Stomach (tissue), 9 donors: ENCODE measurements around the gene LRRC7. TPM values are rescaled to one million over a fixed set of nuclear protein-coding genes. Genes with fewer than 3 reads are reported as not detected.

ENCODE experiments used
- DNase-seq, 2 donors: peaks; one replicate each; pipeline versions ENCODE4 v3.0.0 to v3.0.0-alpha.2; 2013 to 2019
- H3K27ac ChIP-seq, 5 donors: fragments of 200-600 bp in 4 of 5; sonication (generic) in 4 of 5; one replicate each; pipeline ENCODE4 v1.5.1; 2013 to 2019; ENCODE audit warnings: mild to moderate bottlenecking in 1 of 5, moderate library complexity in 1 of 5
- H3K27me3 ChIP-seq, 3 donors: fragments of 200-600 bp; sonication (generic); one replicate each; pipeline ENCODE4 v1.5.1; 2017 to 2019; ENCODE audit warnings: mixed run types in 1 of 3
- H3K36me3 ChIP-seq, 4 donors: fragments of 200-600 bp; sonication (generic); 1 replicate in 3 of 4; 2 replicates in 1 of 4; pipeline ENCODE4 v1.5.1; 2016 to 2019
- H3K4me1 ChIP-seq, 4 donors: fragments of 200-600 bp; sonication (generic); one replicate each; pipeline ENCODE4 v1.5.1; 2016 to 2019
- H3K4me3 ChIP-seq, 4 donors: fragments of 200-600 bp; sonication (generic) in 3 of 4; one replicate each; pipeline ENCODE4 v1.5.1; 2016 to 2019; ENCODE audit warnings: mild to moderate bottlenecking in 1 of 4
- H3K9me3 ChIP-seq, 4 donors: fragments of 200-600 bp; sonication (generic); one replicate each; pipeline ENCODE4 v1.5.1; 2016 to 2019
- EP300 ChIP-seq: sonication (generic); formaldehyde crosslinking; IDR thresholded peaks from one replicate; pipeline ENCODE4 v1.6.1; 2017; ENCODE audit warnings: antibody characterized with exemption
- POLR2A ChIP-seq, 4 donors: fragments of 450-650 bp; IDR thresholded peaks; one replicate each; pipeline ENCODE4 v1.6.1; 2016; ENCODE audit warnings: antibody characterized with exemption in 4 of 4, control low read depth in 2 of 4, mild to moderate bottlenecking in 1 of 4, moderate library complexity in 1 of 4
- POLR2AphosphoS5 ChIP-seq, 3 donors: sonication (generic); formaldehyde crosslinking; IDR thresholded peaks; one replicate each; pipeline ENCODE4 v1.6.1; 2016; ENCODE audit warnings: antibody characterized with exemption in 3 of 3
- WGBS, 5 donors: extraction: QIAGEN DNeasy Blood & Tissue Kit in 3 of 5; methylation state at CpG; one replicate each; pipeline versions ENCODE4 v1.1.5 to v1.1.7; 2013 to 2018; 5-methylcytosine and 5-hydroxymethylcytosine counted together
- intact Hi-C: fragments of 100-400 bp; cut with DNase I; formaldehyde crosslinking; loops from one replicate; pipeline ENCODE4 v1.15.1; 2023; ENCODE audit warnings: low total_unique reads
- polyA plus RNA-seq, 3 donors: library from polyadenylated mRNA; stranded (reverse); fragments of 200-250 nt; gene quantifications; one replicate each; pipeline ENCODE4 v1.2.3, GENCODE V29; 2013
- total RNA-seq, 5 donors: library from RNA; depleted of rRNA; stranded (reverse); fragments of >200 nt; gene quantifications; one replicate each; pipeline versions ENCODE4 v1.1.0 to v1.2.3, GENCODE V29; 2014 to 2016
- TF ChIP-seq, protein P1 (sequence below), 7 experiments: fragments of 450-650 bp in 4 of 7; fragments of 200-600 bp in 3 of 7; sonication (generic) in 3 of 7; IDR thresholded peaks; one replicate each; pipeline ENCODE4 v1.5.1; 2016 to 2019; ENCODE audit warnings: antibody characterized with exemption in 7 of 7, control low read depth in 2 of 7, mild to moderate bottlenecking in 1 of 7
- donor health status: healthy with polysubstance abuse.
- donor health status: Bipolar disorder and iron deficiency.
- donor health status: healthy.

LRRC7 gene
- total and polyA plus RNA-seq, 8 donors, result 0.06 to 22.4 (median 0.31) TPM; not detected in 1

- no peaks in the 10 kb centered on the region for H3K9me3 ChIP-seq
- TF ChIP-seq, protein P1, sequence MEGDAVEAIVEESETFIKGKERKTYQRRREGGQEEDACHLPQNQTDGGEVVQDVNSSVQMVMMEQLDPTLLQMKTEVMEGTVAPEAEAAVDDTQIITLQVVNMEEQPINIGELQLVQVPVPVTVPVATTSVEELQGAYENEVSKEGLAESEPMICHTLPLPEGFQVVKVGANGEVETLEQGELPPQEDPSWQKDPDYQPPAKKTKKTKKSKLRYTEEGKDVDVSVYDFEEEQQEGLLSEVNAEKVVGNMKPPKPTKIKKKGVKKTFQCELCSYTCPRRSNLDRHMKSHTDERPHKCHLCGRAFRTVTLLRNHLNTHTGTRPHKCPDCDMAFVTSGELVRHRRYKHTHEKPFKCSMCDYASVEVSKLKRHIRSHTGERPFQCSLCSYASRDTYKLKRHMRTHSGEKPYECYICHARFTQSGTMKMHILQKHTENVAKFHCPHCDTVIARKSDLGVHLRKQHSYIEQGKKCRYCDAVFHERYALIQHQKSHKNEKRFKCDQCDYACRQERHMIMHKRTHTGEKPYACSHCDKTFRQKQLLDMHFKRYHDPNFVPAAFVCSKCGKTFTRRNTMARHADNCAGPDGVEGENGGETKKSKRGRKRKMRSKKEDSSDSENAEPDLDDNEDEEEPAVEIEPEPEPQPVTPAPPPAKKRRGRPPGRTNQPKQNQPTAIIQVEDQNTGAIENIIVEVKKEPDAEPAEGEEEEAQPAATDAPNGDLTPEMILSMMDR (IDR thresholded peaks at IDR 0.05), result no peak
- TF ChIP-seq POLR2A (IDR thresholded peaks at IDR 0.05) (no peak), EP300 (no peak), POLR2AphosphoS5 (IDR thresholded peaks at IDR 0.05) (no peak)
- 71 to 83% (median 80%) methylated on average over 7 of the region's 7 CpGs for WGBS, 5 donors
Measured at GRCh38 chr1:69523461-69523860, 44.3 kb upstream of the LRRC7 start.

DNA sequence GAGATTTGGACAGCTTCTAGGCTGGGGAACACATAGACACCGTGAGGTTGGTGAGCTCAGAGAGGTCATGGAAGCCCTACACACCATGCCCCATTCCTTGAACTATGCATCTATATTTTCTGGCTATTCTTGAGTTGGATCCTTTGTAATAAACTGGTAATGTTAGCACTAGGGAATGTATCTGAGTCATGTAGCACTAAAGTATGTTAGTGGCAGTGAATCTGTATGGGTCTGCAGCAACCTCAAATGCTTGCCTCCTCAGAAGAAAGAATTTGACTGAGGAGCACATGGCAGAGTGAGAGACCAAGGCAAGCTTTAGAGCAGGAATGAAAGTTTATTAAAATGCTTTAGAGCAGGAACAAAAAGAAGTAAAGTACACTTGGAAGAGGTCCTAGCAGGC is 43.7 kb upstream of the LRRC7 start:
- Histone ChIP-seq H3K9me3 (no peaks in the 10 kb centered on the region), H3K36me3 (no peaks in the 10 kb centered on the region), H3K4me3 (no peak overlapping the region), H3K27me3 (no peaks in the 10 kb centered on the region), H3K27ac (no peak overlapping the region), H3K4me1 (no peaks in the 10 kb centered on the region)
- TF ChIP-seq POLR2A (IDR thresholded peaks at IDR 0.05) (no peak), POLR2AphosphoS5 (IDR thresholded peaks at IDR 0.05) (no peak), EP300 (no peak)
- TF ChIP-seq, protein P1 (IDR thresholded peaks at IDR 0.05), result no peak
- intact Hi-C loops, result no loop called here
- DNase-seq, result no peak
- 63 to 86% (median 69%) methylated on average over 1 of the region's 1 CpG for WGBS, 5 donors

More at GRCh38 chr1:69523461-69523860, 44.3 kb upstream of the LRRC7 start:
- Histone ChIP-seq H3K36me3 (no peaks in the 10 kb centered on the region), H3K27me3 (no peaks in the 10 kb centered on the region), H3K4me3 (no peak overlapping the region), H3K4me1 (no peaks in the 10 kb centered on the region), H3K27ac (no peak overlapping the region)
- intact Hi-C loops, result no loop called here
- no peak for DNase-seq

DNA sequence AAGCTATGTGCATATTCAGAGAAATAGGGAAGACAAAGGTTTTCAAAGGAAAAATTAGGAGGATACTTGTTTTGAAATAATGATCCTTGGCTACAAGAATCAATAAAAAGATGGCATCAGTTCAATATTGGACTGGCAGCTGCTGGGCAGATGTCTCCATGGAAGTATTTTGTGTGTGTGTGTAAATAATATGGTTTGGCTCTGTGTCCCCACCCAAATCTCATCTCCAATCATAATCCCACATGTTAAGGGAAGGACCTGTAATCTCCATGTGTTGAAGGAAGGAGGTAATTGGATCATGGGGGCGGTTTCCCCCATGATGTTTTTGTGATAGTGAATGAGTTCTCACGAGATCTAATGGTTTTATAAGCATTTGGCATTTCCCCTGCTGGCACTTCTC is 40.4 kb upstream of the LRRC7 start:
- DNase-seq, result no peak
- Histone ChIP-seq H3K36me3 (no peaks in the 10 kb centered on the region), H3K9me3 (no peaks in the 10 kb centered on the region), H3K4me1 (no peaks in the 10 kb centered on the region), H3K27ac (no peak overlapping the region), H3K27me3 (no peaks in the 10 kb centered on the region), H3K4me3 (no peak overlapping the region)
- WGBS, 5 donors, result 34 to 79% (median 50%) methylated on average over 2 of the region's 2 CpGs
- intact Hi-C loops, result no loop called here
- TF ChIP-seq, protein P1 (IDR thresholded peaks at IDR 0.05), result no peak
- no peak for TF ChIP-seq POLR2AphosphoS5 (IDR thresholded peaks at IDR 0.05)
- no peak for TF ChIP-seq POLR2A (IDR thresholded peaks at IDR 0.05)
- no peak for TF ChIP-seq EP300

DNA sequence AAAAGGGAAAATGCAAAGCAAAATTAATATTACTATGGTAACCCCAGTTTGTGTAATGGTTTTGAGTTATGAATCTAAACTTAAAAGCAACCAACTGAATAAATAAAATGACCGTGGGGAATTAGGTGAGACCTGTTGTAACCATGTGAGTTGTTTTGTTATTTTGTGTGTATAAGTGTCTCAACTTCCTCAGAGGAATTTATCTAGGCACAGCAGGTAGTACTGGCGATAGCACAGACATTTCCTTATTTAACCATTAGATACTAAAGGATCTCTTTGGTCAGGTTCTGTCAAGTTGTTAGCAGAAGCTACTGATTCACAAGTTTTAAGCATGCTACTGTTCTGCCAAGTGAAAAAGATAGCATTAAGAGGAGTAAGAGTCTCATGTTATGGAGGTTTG is 39.3 kb upstream of the LRRC7 start:
- intact Hi-C loops, result no loop called here
- no peak for DNase-seq
- Histone ChIP-seq H3K9me3 (no peaks in the 10 kb centered on the region), H3K36me3 (no peaks in the 10 kb centered on the region), H3K4me3 (no peak overlapping the region), H3K4me1 (no peaks in the 10 kb centered on the region), H3K27ac (no peak overlapping the region), H3K27me3 (no peaks in the 10 kb centered on the region)
- TF ChIP-seq EP300, result no peak
- TF ChIP-seq, protein P1 (IDR thresholded peaks at IDR 0.05), result no peak
- TF ChIP-seq POLR2AphosphoS5 (IDR thresholded peaks at IDR 0.05), result no peak
- no peak for TF ChIP-seq POLR2A (IDR thresholded peaks at IDR 0.05)
- WGBS, 5 donors, result 57 to 76% (median 65%) methylated on average over 2 of the region's 2 CpGs
